ENCODE measurements around the gene SGMS1.
A peak's percentile ranks its signal among the peaks of the same experiment; 100 is the strongest.

SGMS1 gene

DNA sequence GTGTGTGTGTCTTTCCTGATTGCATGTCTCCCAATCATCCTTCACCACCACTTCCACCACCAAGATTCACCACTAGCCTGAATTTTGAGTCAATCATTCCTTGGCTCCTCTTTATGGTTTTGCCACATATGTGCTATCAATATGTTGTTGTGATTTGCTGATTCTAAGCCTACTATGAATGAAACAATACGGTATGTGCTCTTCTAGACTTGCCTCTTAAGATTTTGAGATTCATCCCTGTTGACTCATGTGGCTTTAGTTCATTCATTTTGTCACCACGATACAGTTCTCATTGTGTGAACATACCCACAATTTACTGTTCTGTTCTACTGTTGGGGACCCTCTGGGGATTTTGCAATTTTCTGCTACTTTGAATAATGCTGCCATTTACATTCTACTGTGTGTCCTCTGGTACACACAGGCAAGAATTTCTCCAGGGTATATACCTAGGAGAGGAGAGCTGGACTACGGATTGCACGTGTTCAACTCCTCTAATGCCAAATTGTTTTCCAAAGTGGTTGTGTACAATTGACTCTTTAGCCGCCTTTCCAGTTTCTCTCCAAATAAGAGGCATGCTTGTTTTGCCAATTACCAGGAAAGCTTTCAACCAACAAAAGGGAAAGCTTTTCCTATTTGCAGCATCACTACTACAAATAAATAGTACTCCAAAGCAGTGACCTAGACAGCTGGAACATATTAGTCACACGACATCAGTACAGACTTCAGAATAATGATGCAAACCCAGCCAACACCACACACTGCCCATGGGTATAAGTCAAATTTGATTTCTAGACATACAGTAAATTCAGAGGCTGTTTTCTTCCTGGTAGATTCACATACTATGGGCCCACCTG lies 30.0 kb downstream of the SGMS1 start:
- no peak overlapping the region for H3K4me3 ChIP-seq (ENCODE audit: control insufficient read depth, low read depth, low read length)
- TF ChIP-seq, protein P1, sequence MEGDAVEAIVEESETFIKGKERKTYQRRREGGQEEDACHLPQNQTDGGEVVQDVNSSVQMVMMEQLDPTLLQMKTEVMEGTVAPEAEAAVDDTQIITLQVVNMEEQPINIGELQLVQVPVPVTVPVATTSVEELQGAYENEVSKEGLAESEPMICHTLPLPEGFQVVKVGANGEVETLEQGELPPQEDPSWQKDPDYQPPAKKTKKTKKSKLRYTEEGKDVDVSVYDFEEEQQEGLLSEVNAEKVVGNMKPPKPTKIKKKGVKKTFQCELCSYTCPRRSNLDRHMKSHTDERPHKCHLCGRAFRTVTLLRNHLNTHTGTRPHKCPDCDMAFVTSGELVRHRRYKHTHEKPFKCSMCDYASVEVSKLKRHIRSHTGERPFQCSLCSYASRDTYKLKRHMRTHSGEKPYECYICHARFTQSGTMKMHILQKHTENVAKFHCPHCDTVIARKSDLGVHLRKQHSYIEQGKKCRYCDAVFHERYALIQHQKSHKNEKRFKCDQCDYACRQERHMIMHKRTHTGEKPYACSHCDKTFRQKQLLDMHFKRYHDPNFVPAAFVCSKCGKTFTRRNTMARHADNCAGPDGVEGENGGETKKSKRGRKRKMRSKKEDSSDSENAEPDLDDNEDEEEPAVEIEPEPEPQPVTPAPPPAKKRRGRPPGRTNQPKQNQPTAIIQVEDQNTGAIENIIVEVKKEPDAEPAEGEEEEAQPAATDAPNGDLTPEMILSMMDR (IDR thresholded peaks at IDR 0.05; ENCODE audit: control insufficient read depth, insufficient read depth, low read depth, low read length, missing control alignments), result no peak
- peak; percentile 63 for DNase-seq (ENCODE audit: low read depth)

DNA sequence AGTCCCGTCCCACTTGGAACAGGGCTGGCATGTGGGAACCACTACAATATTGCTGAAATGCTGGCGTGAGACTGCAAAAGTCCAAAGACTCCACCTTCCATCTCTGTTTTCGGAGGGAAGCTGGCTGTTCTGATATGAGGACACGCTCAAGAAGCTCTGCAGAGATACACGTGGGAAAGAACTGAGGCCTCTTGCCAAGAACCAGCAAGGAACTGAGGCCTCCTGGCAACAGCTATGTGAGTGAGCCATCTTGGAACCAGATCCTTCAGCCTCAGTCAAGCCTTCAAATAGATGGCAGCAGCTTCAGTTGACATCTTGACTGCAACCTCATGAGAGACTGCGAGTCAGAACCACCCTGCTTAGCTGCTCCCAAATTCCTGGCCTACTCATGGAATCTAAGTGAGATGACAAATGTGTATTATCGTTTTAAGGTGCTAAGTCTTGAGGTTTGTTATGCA lies 30.8 kb downstream of the SGMS1 start:
- TF ChIP-seq, protein P1 (IDR thresholded peaks at IDR 0.05; ENCODE audit: control insufficient read depth, insufficient read depth, low read depth, low read length, missing control alignments), result no peak
- no peak for DNase-seq (ENCODE audit: low read depth)
- H3K4me3 ChIP-seq (ENCODE audit: control insufficient read depth, low read depth, low read length), result no peak overlapping the region

DNA sequence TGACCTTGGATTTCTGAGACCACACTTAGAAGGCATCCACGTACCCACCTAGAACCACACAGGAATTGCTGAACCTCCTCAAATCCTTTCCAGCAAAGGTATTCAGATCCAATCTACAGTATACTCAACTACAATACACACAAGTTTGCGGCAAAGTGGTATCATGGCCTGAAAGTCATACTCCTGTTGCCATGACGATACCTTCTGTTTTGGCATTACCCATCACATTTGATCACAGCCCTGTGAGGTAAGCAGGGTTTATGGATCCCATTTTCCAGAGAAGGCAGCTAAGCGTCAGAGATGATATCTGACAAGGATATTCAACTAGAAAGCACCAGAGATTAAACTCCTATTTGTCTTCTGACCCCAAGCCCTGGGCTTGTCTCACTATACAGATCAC lies 32.8 kb downstream of the SGMS1 start:
- TF ChIP-seq, protein P1 (IDR thresholded peaks at IDR 0.05; ENCODE audit: control insufficient read depth, insufficient read depth, low read depth, low read length, missing control alignments), result no peak
- no peak for DNase-seq (ENCODE audit: low read depth)
- H3K4me3 ChIP-seq (ENCODE audit: control insufficient read depth, low read depth, low read length), result no peak overlapping the region

DNA sequence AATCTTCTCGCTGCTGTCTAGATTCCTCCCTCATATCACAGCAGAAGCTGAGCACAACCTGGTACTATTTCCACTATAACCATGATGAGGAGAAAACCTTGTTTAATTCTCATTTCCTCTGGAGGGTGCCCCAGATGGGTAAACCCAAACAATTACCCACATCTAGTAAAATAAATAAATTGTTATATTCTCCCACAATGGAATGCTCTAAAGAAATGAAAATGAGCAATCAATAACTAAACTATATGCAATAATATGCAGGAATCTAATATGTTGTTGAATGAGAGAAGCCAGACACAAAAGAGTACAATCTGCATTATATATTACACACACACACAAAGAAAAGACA lies 37.0 kb downstream of the SGMS1 start:
- DNase-seq (ENCODE audit: low read depth), result no peak
- TF ChIP-seq, protein P1 (IDR thresholded peaks at IDR 0.05; ENCODE audit: control insufficient read depth, insufficient read depth, low read depth, low read length, missing control alignments), result no peak

DNA sequence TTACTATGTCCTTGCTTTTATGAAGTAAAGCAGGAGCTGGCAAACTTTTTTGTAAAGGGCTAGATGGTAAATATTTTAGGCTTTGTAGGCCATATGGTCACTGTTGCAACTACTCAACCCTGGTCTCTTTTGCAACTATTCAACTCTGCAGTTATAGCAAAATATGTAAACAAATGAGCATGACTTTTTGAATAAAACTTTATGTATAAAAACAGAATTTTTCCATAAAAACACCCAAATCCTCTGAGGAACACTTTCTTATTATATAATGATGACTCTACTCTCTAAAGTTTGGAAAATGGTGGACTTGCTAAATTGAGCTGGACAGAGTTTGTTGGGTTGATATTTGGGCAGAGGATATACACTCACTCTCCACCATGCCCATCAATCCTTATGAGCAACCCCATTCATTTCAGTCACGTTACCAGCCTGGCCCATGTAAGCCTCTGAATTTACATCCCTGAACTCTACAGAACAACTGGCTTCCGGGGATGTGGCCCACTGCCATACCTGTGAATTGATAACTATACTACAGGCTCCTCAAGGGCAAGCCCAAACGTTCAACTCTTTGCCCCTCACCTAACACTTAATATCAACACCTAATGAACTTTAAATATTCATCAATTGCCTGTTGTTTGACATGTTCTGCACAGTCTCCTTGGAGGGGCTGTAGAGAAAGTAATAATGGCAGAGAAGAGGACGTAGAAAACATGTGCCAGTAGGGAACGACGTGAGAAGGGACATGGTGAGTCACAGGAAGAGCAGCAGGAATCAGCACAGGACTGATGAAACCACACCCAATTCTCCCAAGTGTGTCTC lies 37.6 kb downstream of the SGMS1 start:
- H3K4me3 ChIP-seq (ENCODE audit: control insufficient read depth, low read depth, low read length), result no peak overlapping the region
- TF ChIP-seq, protein P1 (IDR thresholded peaks at IDR 0.05; ENCODE audit: control insufficient read depth, insufficient read depth, low read depth, low read length, missing control alignments), result no peak
- DNase-seq (ENCODE audit: low read depth), result no peak

More for the DNA sequence above, 37.0 kb downstream of the SGMS1 start:
- H3K4me3 ChIP-seq (ENCODE audit: control insufficient read depth, low read depth, low read length), result no peak overlapping the region

DNA sequence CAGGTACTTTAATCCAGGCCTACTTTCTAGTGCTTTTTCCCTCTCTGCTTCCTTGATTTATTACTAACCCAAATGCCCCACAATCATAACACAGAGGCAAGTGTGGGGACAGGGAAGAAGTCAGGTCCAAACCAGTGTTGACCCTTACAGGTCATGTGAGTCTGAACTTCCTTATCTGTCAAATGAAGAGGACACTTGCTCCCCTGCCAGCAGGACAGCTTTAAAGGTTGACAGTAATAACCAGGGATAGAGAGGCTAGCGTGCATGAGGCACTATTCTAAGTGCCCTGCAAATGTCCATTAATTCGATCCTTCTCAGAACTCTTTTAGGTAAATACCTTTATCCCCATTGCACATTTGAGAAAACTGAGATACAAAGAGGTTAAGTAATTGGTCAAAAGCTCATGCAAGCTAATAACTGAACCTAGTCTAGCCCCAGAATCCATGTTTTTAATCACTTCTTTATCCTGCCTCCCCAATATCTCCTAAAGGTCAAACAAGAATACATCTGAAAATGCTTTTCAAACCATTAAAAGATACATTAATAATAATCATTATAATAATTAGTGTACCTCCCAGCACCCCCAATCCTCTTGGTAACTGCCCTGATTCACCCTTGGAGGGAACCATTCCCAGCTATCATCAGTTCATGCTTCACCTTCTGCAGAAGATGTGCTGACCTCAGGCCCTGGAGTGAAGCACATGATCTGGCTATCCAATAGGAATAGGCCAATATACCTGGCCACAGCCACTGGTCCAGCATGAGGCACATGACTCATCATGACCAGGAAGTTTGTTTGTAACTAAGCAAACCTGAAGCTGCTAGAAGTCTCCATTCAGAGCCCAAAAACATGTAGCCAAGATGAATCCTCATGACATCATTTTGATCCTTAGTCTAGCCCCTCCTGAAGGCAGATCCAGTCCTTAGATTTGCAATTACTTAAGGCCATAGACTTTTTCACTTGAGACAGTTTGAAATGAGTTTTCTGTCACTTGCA lies 40.7 kb downstream of the SGMS1 start:
- DNase-seq (ENCODE audit: low read depth), result no peak
- TF ChIP-seq, protein P1 (IDR thresholded peaks at IDR 0.05; ENCODE audit: control insufficient read depth, insufficient read depth, low read depth, low read length, missing control alignments), result no peak

More for the DNA sequence above, 40.7 kb downstream of the SGMS1 start:
- no peak overlapping the region for H3K4me3 ChIP-seq (ENCODE audit: control insufficient read depth, low read depth, low read length)

All from AG09309 (cell line).